Stomach smooth muscle (tissue), 2 donors: ENCODE data around the gene RFX2.
A peak's percentile ranks its signal among the peaks of the same experiment; 100 is the strongest.

Source experiments
- H3K27ac ChIP-seq: one replicate; pipeline ENCODE4 v1.7.0; 2013; ENCODE audit warnings: mild to moderate bottlenecking, low read length, inconsistent platforms
- H3K27me3 ChIP-seq, 2 donors: one replicate each; pipeline ENCODE4 v1.7.0; 2013; ENCODE audit warnings: low read length in 2 of 2; ENCODE audit not compliant: insufficient read depth in 2 of 2, control insufficient read depth in 1 of 2
- H3K36me3 ChIP-seq, 2 donors: one replicate each; pipeline ENCODE4 v1.7.0; 2013; ENCODE audit warnings: low read length in 2 of 2; ENCODE audit not compliant: control insufficient read depth in 2 of 2, insufficient read depth in 2 of 2
- H3K4me1 ChIP-seq: one replicate; pipeline ENCODE4 v1.7.0; 2013; ENCODE audit warnings: low read length; ENCODE audit not compliant: control insufficient read depth, insufficient read depth
- H3K4me3 ChIP-seq, 2 donors: one replicate each; pipeline ENCODE4 v1.7.0; 2013; ENCODE audit warnings: low read length in 2 of 2
- H3K9ac ChIP-seq, 2 donors: one replicate each; pipeline ENCODE4 v1.7.0; 2013; ENCODE audit warnings: low read length in 2 of 2, mild to moderate bottlenecking in 1 of 2
- H3K9me3 ChIP-seq, 2 donors: one replicate each; pipeline ENCODE4 v1.7.0; 2013; ENCODE audit warnings: low read length in 2 of 2; ENCODE audit not compliant: control insufficient read depth in 2 of 2
- donor health status: healthy.
- donor health status: Pancreatic carcinoma.

The RFX2 gene

DNA sequence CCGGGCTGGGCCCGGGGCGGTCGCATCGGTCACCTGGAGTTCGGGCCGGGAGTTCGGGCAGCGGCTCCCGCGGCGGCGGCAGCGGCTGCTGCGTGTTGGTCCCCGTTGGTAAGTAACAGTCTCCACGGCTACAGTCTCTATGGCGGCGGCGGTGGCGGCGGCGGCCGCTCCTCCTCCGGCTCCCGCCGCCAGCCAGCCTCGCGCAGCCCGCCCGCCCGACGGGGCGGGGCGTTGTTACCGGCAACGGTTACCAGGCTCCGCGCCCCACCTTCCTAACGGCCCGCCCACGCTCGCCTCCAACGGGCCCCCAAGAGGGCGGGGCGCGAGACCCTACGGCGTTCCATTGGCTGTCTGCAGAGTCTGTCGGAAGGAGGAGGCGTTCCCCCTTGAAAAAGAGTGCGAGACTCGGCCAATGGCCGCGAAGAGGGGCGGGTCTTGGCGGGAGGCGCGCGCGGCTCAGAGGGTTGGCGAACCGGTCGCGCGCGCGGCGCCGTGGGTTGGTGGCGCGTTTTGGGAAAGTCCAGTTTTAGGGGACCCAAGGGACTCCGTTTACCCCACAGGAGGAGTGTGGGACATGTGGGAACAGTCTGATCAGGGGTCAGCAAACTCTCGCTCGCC is at the start of gene RFX2:
Gene RFX2 (minus strand): TSS at position 141 of the 618 bp plus-strand sequence. CDS start 63,004 bp downstream, outside the sequence.
- H3K4me3 ChIP-seq = peak within 1 kb of the TSS; percentile 55 to 84
- peak within 1 kb of the TSS; percentile 98 for H3K27ac ChIP-seq
- H3K4me1 ChIP-seq = peaks cover 17% of the 10 kb centered on the region
- H3K27me3 ChIP-seq = no peaks in the 10 kb centered on the region
- no peaks in the 10 kb centered on the region for H3K36me3 ChIP-seq
- peak within 1 kb of the TSS; percentile 89 to 96 for H3K9ac ChIP-seq
- no peaks in the 10 kb centered on the region for H3K9me3 ChIP-seq

- no peak overlapping the region for H3K9ac ChIP-seq
- H3K9me3 ChIP-seq = peaks cover 0 to 10% of the 10 kb centered on the region in 2 donors
- no peak overlapping the region for H3K27ac ChIP-seq
- H3K36me3 ChIP-seq = no peaks in the 10 kb centered on the region
- H3K27me3 ChIP-seq = no peaks in the 10 kb centered on the region
- no peak overlapping the region for H3K4me3 ChIP-seq
- no peaks in the 10 kb centered on the region for H3K4me1 ChIP-seq
Observed at GRCh38 chr19:6156033-6156432, 45.7 kb upstream of the RFX2 start.

GRCh38 chr19:6150289-6150688 is 40.0 kb upstream of the RFX2 start:
- no peaks in the 10 kb centered on the region for H3K4me1 ChIP-seq
- H3K9ac ChIP-seq = no peak overlapping the region
- H3K9me3 ChIP-seq = peaks cover 2 to 5% of the 10 kb centered on the region in 2 donors
- H3K36me3 ChIP-seq = no peaks in the 10 kb centered on the region
- H3K4me3 ChIP-seq = no peak overlapping the region
- H3K27ac ChIP-seq = no peak overlapping the region
- H3K27me3 ChIP-seq = no peaks in the 10 kb centered on the region

GRCh38 chr19:6141217-6141616 is 30.9 kb upstream of the RFX2 start:
- Histone ChIP-seq H3K4me3 (no peak overlapping the region), H3K36me3 (no peaks in the 10 kb centered on the region), H3K27me3 (no peaks in the 10 kb centered on the region), H3K27ac (no peak overlapping the region), H3K9me3 (no peaks in the 10 kb centered on the region), H3K9ac (no peak overlapping the region), H3K4me1 (no peaks in the 10 kb centered on the region)

DNA sequence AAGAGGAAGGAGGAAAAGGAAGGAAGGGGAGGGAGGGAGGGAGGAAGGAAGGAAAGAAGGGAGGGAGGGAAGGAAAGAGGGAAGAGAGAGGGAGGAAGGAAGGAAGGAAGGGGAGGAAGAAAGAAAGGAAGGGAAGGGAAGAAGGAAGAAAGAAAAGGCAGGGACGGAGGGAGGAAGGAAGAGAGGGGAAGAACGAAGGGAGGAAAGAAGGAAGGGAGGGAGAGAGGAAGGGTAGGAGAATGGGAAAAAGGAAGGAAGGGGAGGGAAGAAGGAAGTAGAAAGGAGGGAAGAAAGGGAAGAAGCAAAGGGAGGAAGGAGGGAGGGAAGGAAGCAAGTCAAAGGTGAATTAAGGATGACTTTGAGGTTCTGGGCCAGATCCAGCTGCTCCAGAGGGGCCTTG is 28.2 kb upstream of the RFX2 start:
- Histone ChIP-seq H3K27me3 (no peaks in the 10 kb centered on the region), H3K9me3 (no peaks in the 10 kb centered on the region), H3K27ac (no peak overlapping the region), H3K9ac (no peak overlapping the region), H3K4me3 (no peak overlapping the region), H3K36me3 (no peaks in the 10 kb centered on the region), H3K4me1 (no peaks in the 10 kb centered on the region)

DNA sequence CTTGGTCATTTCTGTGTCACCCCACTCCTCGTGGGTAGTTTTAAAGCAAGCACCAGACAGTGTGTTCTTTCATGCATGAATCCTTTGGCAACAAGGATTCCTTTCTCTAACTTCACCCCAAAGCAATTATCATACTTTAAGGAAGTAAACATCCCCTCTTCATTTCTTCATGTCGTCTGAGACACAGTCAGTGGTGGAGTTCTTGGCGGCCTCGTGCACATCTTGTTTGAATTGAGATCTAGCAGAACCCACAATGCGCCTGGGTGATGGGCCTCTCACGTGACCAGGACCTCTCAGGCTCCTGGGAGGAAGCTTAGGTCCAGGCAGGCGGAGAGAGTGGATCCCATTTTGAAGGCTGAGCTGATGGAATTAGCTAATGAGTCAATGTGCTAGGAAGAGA is 27.8 kb upstream of the RFX2 start:
- H3K4me3 ChIP-seq = no peak overlapping the region
- H3K9ac ChIP-seq = no peak overlapping the region
- no peaks in the 10 kb centered on the region for H3K27me3 ChIP-seq
- no peaks in the 10 kb centered on the region for H3K4me1 ChIP-seq
- H3K27ac ChIP-seq = no peak overlapping the region
- no peaks in the 10 kb centered on the region for H3K36me3 ChIP-seq
- H3K9me3 ChIP-seq = no peaks in the 10 kb centered on the region

DNA sequence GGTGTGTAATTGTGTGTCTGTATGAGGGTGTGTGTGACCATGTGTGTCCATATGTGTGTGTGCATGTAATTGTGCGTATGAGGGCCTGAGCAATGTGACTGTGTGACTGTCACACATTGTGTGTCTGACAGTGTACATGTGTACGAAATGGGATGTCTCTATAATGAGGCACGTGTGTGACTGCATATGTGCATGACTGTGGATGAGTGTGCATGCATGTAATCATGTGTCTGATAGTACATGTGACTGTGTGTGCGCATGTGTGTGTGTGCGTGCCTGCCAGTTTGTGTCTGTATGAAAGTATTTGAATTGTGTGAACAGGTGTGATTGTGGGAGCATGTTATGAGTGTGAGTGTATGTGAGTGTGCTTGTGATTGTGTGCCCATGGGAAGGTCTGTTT is 22.9 kb upstream of the RFX2 start:
- Histone ChIP-seq H3K27me3 (no peaks in the 10 kb centered on the region), H3K9ac (no peak overlapping the region), H3K4me1 (no peaks in the 10 kb centered on the region), H3K9me3 (no peaks in the 10 kb centered on the region), H3K27ac (no peak overlapping the region), H3K36me3 (no peaks in the 10 kb centered on the region), H3K4me3 (no peak overlapping the region)

DNA sequence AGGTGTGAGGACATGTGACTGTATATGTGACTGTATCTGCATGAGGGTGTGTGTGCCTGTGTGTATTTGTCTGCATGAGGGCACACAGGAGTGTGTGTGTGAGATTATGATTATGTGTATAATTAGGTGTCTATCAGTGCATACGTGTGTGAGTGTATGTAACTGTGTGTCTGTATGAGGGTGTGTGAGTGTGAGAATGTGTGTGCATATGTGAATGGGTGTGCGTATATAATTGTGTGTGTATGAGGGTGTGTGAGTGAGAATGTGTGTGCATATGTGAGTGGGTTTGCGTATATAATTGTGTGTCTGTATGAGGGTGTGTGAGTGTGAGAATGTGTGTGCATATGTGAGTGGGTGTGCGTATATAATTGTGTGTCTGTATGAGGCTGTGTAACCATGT is 22.2 kb upstream of the RFX2 start:
- no peak overlapping the region for H3K4me3 ChIP-seq
- no peak overlapping the region for H3K9ac ChIP-seq
- H3K36me3 ChIP-seq = no peaks in the 10 kb centered on the region
- H3K27me3 ChIP-seq = no peaks in the 10 kb centered on the region
- H3K4me1 ChIP-seq = no peaks in the 10 kb centered on the region
- H3K27ac ChIP-seq = no peak overlapping the region
- no peaks in the 10 kb centered on the region for H3K9me3 ChIP-seq

GRCh38 chr19:6127716-6128335 is 17.5 kb upstream of the RFX2 start:
- H3K4me3 ChIP-seq = no peak overlapping the region
- no peak overlapping the region for H3K27ac ChIP-seq
- H3K4me1 ChIP-seq = no peaks in the 10 kb centered on the region
- H3K27me3 ChIP-seq = no peaks in the 10 kb centered on the region
- H3K9ac ChIP-seq = no peak overlapping the region
- no peaks in the 10 kb centered on the region for H3K9me3 ChIP-seq
- H3K36me3 ChIP-seq = no peaks in the 10 kb centered on the region

DNA sequence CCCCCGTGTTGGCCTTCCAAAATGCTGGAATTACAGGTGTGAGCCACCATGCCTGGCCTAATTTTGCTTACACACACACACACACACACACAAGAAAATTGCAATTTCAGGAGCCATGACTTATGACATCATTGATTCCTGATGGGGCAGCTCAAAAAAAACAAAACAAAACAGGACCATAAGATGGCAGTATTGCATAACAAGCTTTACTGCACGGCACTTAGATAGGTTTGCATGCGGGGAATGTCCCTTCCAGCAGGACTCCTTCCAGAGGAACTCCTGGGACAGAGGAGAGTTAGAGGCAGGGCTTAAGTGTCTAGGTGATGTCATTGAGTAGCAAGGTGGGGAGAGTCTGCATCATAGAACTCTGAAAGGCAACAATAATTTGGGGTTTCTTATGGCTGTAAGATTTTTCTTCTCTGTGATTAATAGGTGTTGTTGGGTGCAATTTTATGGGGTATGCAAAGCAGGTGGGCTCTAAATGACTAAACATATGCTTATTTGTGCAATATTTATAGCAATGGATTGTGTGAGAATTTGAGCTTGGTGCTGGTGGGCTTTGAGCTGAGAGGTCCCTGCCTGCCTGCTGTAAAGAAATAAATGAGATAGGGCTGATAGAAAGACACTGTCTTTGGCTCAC is 16.2 kb upstream of the RFX2 start:
- Histone ChIP-seq H3K36me3 (no peaks in the 10 kb centered on the region), H3K4me1 (no peaks in the 10 kb centered on the region), H3K27me3 (no peaks in the 10 kb centered on the region), H3K9me3 (no peaks in the 10 kb centered on the region), H3K4me3 (no peak overlapping the region), H3K9ac (no peak overlapping the region), H3K27ac (no peak overlapping the region)

DNA sequence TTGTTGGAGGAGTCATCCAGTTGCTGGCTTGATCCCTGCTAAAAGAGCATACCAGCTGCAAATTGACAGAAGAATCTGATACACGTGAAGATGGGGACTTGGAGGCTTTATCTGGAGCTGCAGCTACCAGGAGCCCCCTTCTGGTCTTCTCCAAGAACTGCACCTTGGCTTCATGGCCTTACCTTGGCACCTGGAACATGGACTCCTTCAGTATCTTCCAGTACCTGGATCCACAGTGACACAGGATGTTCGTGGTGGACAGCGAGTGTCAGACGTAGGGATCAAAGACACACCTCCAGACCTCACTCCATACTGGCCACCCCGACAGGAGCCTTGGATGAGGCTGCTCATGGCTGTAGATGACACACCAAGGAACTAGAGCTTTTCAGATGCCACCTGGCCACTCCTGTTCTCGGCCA is 15.3 kb upstream of the RFX2 start:
- Histone ChIP-seq H3K9me3 (no peaks in the 10 kb centered on the region), H3K4me1 (no peaks in the 10 kb centered on the region), H3K4me3 (no peak overlapping the region), H3K9ac (no peak overlapping the region), H3K27me3 (no peaks in the 10 kb centered on the region), H3K36me3 (no peaks in the 10 kb centered on the region), H3K27ac (no peak overlapping the region)
